Endothelial cell of umbilical vein (primary cell): ENCODE results near the gene FHIT. TPM values are rescaled to one million over a fixed set of nuclear protein-coding genes. Genes with fewer than 3 reads are reported as not detected.

ENCODE experiments used
- BruUV-seq: library from RNA; stranded (reverse); fragments of 400-500 nt; replicated peaks from 2 replicates; lab custom pipeline; 2021; lab: Mats Ljungman, UMichigan
- CTCF ChIA-PET: fragments of 300-600, 350-600 bp; sonication (Branson Sonifier 250); formaldehyde crosslinking; loops from one replicate; lab custom pipeline; 2021; ENCODE audit warnings: antibody characterized with exemption, inconsistent platforms; lab: Charles Lee
- POLR2A ChIA-PET: fragments of 300-600, 350-600 bp; sonication (Branson Sonifier 250); formaldehyde crosslinking; loops from one replicate; lab custom pipeline; 2021; ENCODE audit warnings: antibody characterized with exemption, inconsistent platforms; lab: Charles Lee
- DNase-seq: peaks from one replicate; pipeline ENCODE4 v3.0.0-alpha.2; 2011; ENCODE audit warnings: low read depth, low spot score
- FAIRE-seq: peaks from 2 replicates; lab custom pipeline; 2011; peaks lifted over from hg19 to GRCh38; lab: Jason Lieb, UNC
- H2AFZ ChIP-seq: 2 replicates; pipeline ENCODE4 v1.6.0; 2012; ENCODE audit warnings: low read depth, low read length, control low read depth, inconsistent platforms
- H3K27ac ChIP-seq: 2 replicates; pipeline ENCODE4 v1.5.1; 2011; ENCODE audit warnings: low read depth, mild to moderate bottlenecking, control low read depth, low read length, moderate library complexity; ENCODE audit not compliant: insufficient read depth
- H3K27me3 ChIP-seq, 2 experiments: 2 replicates each; pipeline versions ENCODE4 v1.6.0 to v1.6.1; 2011; ENCODE audit warnings: low read length in 2 of 2, mixed read lengths in 1 of 2; ENCODE audit not compliant: control insufficient read depth in 2 of 2, insufficient read depth in 2 of 2
- H3K36me3 ChIP-seq, 2 experiments: 2 replicates in 1 of 2; 3 replicates in 1 of 2; pipeline ENCODE4 v1.5.1; 2011; ENCODE audit warnings: low read length in 2 of 2, mild to moderate bottlenecking in 1 of 2, moderate library complexity in 1 of 2; ENCODE audit not compliant: control insufficient read depth in 2 of 2, insufficient read depth in 2 of 2; ENCODE audit errors: extremely low read depth in 1 of 2
- H3K4me1 ChIP-seq: 3 replicates; pipeline ENCODE4 v1.5.1; 2011; ENCODE audit warnings: mild to moderate bottlenecking, low read length; ENCODE audit not compliant: control insufficient read depth, insufficient read depth; ENCODE audit errors: extremely low read depth
- H3K4me2 ChIP-seq: 2 replicates; pipeline ENCODE4 v1.6.1; 2011; ENCODE audit warnings: low read length, control low read depth, mixed read lengths; ENCODE audit not compliant: insufficient read depth
- H3K4me3 ChIP-seq, 3 experiments: fragments of 200-600 bp in 1 of 3; sonication (generic), shearing (Covaris generic) in 1 of 3; replicated peaks in 1 of 3; 2 replicates each; pipeline ENCODE4 v1.5.1; 2011 to 2016; ENCODE audit warnings: control low read depth in 3 of 3, low read length in 3 of 3, mild to moderate bottlenecking in 2 of 3, inconsistent platforms in 1 of 3, low read depth in 1 of 3, moderate library complexity in 1 of 3; ENCODE audit not compliant: insufficient read depth in 1 of 3
- H3K79me2 ChIP-seq: 2 replicates; pipeline ENCODE4 v1.6.0; 2012; ENCODE audit warnings: low read length, inconsistent platforms; ENCODE audit not compliant: control insufficient read depth, insufficient read depth
- H3K9ac ChIP-seq: replicated peaks from 2 replicates; pipeline ENCODE3; 2011; ENCODE audit warnings: low read length, control low read depth; ENCODE audit not compliant: insufficient read depth; ENCODE audit errors: extremely low read depth
- H3K9me1 ChIP-seq: replicated peaks from 3 replicates; pipeline ENCODE4 v1.6.0; 2011; ENCODE audit warnings: mild to moderate bottlenecking, low read length; ENCODE audit not compliant: control insufficient read depth, insufficient read depth; ENCODE audit errors: extremely low read depth
- H3K9me3 ChIP-seq: replicated peaks from 2 replicates; pipeline ENCODE4 v1.5.1; 2012; ENCODE audit warnings: low read length, inconsistent platforms; ENCODE audit not compliant: control insufficient read depth, insufficient read depth
- H4K20me1 ChIP-seq: replicated peaks from 2 replicates; pipeline ENCODE3; 2011; ENCODE audit warnings: mild to moderate bottlenecking, low read length; ENCODE audit not compliant: control insufficient read depth, insufficient read depth; ENCODE audit errors: extremely low read depth
- EZH2 ChIP-seq: IDR thresholded peaks from 2 replicates; pipeline ENCODE4 v1.6.1; 2012; ENCODE audit warnings: borderline replicate concordance, low read depth, mild to moderate bottlenecking, moderate library complexity, low read length, inconsistent platforms; ENCODE audit not compliant: severe bottlenecking
- FOS ChIP-seq: IDR thresholded peaks from 2 replicates; pipeline ENCODE4 v1.6.1; 2011; ENCODE audit warnings: mild to moderate bottlenecking, low read length, moderate library complexity, borderline replicate concordance; ENCODE audit not compliant: insufficient read depth
- GATA2 ChIP-seq: IDR thresholded peaks from 2 replicates; pipeline ENCODE4 v1.7.0; 2011; ENCODE audit warnings: low read depth, mild to moderate bottlenecking, moderate library complexity, mixed read lengths, low read length; ENCODE audit not compliant: insufficient read length, insufficient read depth
- JUN ChIP-seq: IDR thresholded peaks from 2 replicates; pipeline ENCODE4 v1.6.1; 2011; ENCODE audit warnings: borderline replicate concordance, low read depth; ENCODE audit not compliant: insufficient read length, insufficient read depth
- MYC ChIP-seq: IDR thresholded peaks from one replicate; pipeline ENCODE4 v1.6.1; 2011; ENCODE audit warnings: mild to moderate bottlenecking, low read depth, low read length
- POLR2A ChIP-seq: IDR thresholded peaks from 2 replicates; pipeline ENCODE4 v1.6.1; 2012; ENCODE audit warnings: low read depth, mild to moderate bottlenecking, control low read depth, low read length
- POLR2AphosphoS5 ChIP-seq: IDR thresholded peaks from 2 replicates; pipeline ENCODE4 v1.6.1; 2012; ENCODE audit warnings: low read depth, mild to moderate bottlenecking, control low read depth, low read length, moderate library complexity; ENCODE audit not compliant: insufficient read depth
- dilution Hi-C: fragments of 300-500 bp; cut with MboI; formaldehyde crosslinking; loops from one replicate; pipeline ENCODE4 v1.15.0; 2019; ENCODE audit warnings: low sequenced_read_pairs; ENCODE audit not compliant: extremely low pct_ligation_motif_present
- intact Hi-C: fragments of 100-400 bp; cut with micrococcal nuclease; formaldehyde crosslinking; loops from one replicate; pipeline ENCODE4 v1.10.0; 2022
- polyA plus RNA-seq, 4 experiments: library from polyadenylated mRNA; depleted of rRNA in 3 of 4; stranded (reverse) in 3 of 4; unstranded in 1 of 4; fragments of >200 nt; gene quantifications; 2 replicates each; pipeline versions ENCODE4 v1.2.1 to v1.2.3, GENCODE V29; 2011 to 2012; ENCODE audit warnings: missing spikeins in 1 of 4
- total RNA-seq: library from RNA; stranded (reverse); gene quantifications from 2 replicates; pipeline ENCODE4 v1.2.3, GENCODE V29; 2021
- TF ChIP-seq, protein P1 (sequence below), 2 donors: IDR thresholded peaks; 1 replicate in 1 of 2; 2 replicates in 1 of 2; pipeline ENCODE4 v1.5.1; 2011; ENCODE audit warnings: low read length in 2 of 2, mild to moderate bottlenecking in 2 of 2, moderate library complexity in 2 of 2, control low read depth in 1 of 2, inconsistent platforms in 1 of 2, low read depth in 1 of 2; ENCODE audit not compliant: insufficient read depth in 1 of 2; ENCODE audit errors: extremely low read depth in 1 of 2
- TF ChIP-seq, protein P2 (sequence below): IDR thresholded peaks from 2 replicates; pipeline ENCODE4 v1.6.1; 2011; ENCODE audit not compliant: insufficient read depth, insufficient read length

Gene FHIT
- total and polyA plus RNA-seq, 2 donors (not counting 3 experiments of a cell fraction or from before 2014, with no cell fraction given): 0.47 to 2.2 TPM

DNA sequence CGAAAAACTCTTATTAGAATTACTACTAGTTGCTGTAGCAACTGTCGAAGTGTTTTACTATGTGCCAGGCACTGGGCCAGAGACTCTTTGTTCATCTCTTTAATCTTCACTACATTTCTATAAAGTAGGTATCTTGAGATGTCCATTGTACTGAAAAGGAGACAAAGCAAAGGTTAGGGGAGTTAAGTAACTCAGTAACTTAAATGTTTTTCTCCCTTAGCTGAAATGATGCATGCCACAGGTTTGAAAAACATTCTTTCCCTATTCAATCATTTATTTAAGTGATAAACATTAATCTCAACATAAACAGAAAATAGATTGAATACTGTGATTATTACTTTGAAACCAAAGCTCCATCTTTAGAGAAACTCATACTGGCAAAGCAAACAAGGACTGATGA, 776.2 kb downstream of the FHIT start:
- H3K4me1 ChIP-seq: no peaks in the 10 kb centered on the region
- H3K4me3 ChIP-seq: no peak overlapping the region
- ChIA-PET CTCF (no interaction called here), POLR2A (no interaction called here)
- H3K27me3 ChIP-seq: no peaks in the 10 kb centered on the region
- no peaks in the 10 kb centered on the region for H3K36me3 ChIP-seq
- no peak overlapping the region for H3K9ac ChIP-seq
- no peaks in the 10 kb centered on the region for H4K20me1 ChIP-seq
- H2AFZ ChIP-seq: no peak overlapping the region
- FAIRE-seq: no peak
- intact Hi-C loops (no loop called here), dilution Hi-C loops (no loop called here)
- no peak overlapping the region for H3K4me2 ChIP-seq
- H3K9me3 ChIP-seq: no peaks in the 10 kb centered on the region
- TF ChIP-seq, protein P1, sequence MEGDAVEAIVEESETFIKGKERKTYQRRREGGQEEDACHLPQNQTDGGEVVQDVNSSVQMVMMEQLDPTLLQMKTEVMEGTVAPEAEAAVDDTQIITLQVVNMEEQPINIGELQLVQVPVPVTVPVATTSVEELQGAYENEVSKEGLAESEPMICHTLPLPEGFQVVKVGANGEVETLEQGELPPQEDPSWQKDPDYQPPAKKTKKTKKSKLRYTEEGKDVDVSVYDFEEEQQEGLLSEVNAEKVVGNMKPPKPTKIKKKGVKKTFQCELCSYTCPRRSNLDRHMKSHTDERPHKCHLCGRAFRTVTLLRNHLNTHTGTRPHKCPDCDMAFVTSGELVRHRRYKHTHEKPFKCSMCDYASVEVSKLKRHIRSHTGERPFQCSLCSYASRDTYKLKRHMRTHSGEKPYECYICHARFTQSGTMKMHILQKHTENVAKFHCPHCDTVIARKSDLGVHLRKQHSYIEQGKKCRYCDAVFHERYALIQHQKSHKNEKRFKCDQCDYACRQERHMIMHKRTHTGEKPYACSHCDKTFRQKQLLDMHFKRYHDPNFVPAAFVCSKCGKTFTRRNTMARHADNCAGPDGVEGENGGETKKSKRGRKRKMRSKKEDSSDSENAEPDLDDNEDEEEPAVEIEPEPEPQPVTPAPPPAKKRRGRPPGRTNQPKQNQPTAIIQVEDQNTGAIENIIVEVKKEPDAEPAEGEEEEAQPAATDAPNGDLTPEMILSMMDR (IDR thresholded peaks at IDR 0.05; ENCODE audit: extremely low read depth in 1 of 2, insufficient read depth in 1 of 2, low read depth in 1 of 2, low read length in 2 of 2): no peak
- no peak for TF ChIP-seq POLR2A
- TF ChIP-seq POLR2AphosphoS5: no peak
- TF ChIP-seq FOS: no peak
- TF ChIP-seq MYC: no peak
- BruUV-seq: no TSS peak
- H3K9me1 ChIP-seq: no peaks in the 10 kb centered on the region
- no peak overlapping the region for H3K27ac ChIP-seq
- H3K79me2 ChIP-seq: no peaks in the 10 kb centered on the region
- no peak for DNase-seq

DNA sequence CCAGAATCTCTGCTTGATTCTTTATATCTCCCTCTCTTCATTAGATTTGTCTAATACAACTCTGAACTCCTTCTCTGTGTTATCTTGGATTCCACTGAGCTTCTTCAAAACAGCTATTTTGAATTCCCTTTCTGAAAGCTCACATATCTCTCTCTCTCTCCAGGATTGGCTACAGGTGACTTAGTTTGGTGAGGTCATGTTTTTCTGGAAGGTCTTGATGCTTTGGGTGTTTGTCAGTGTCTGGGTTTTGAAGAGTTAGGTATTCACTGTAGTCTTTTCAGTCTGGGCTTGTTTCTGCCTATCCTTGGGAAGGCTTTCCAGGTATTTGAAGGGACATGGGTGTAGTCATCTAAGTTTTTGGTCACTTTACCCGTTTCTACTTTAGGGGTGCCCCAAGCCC, 781.8 kb downstream of the FHIT start:
- BruUV-seq: no TSS peak
- Histone ChIP-seq H3K4me1 (no peaks in the 10 kb centered on the region), H2AFZ (no peak overlapping the region), H3K27ac (no peak overlapping the region), H3K9ac (no peak overlapping the region), H3K4me3 (no peak overlapping the region), H3K9me3 (no peaks in the 10 kb centered on the region), H4K20me1 (no peaks in the 10 kb centered on the region), H3K4me2 (no peak overlapping the region), H3K27me3 (no peaks in the 10 kb centered on the region), H3K79me2 (no peaks in the 10 kb centered on the region), H3K9me1 (no peaks in the 10 kb centered on the region), H3K36me3 (no peaks in the 10 kb centered on the region)
- intact Hi-C loops (no loop called here), dilution Hi-C loops (no loop called here)
- no peak for DNase-seq
- no peak for FAIRE-seq
- CTCF ChIA-PET: no interaction called here
- TF ChIP-seq MYC (no peak), POLR2A (no peak), GATA2 (no peak), POLR2AphosphoS5 (no peak), JUN (no peak), EZH2 (no peak), FOS (no peak)
- TF ChIP-seq, protein P1 (IDR thresholded peaks at IDR 0.05; ENCODE audit: extremely low read depth in 1 of 2, insufficient read depth in 1 of 2, low read depth in 1 of 2, low read length in 2 of 2): no peak
- TF ChIP-seq, protein P2, sequence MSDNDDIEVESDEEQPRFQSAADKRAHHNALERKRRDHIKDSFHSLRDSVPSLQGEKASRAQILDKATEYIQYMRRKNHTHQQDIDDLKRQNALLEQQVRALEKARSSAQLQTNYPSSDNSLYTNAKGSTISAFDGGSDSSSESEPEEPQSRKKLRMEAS: no peak
- POLR2A ChIA-PET: no interaction called here
